Body of pancreas (tissue), 4 donors: Measurements from ENCODE around the gene WNK1. TPM values are rescaled to one million over a fixed set of nuclear protein-coding genes. Genes with fewer than 3 reads are reported as not detected.
"Not testable (repeated sequence)": the region's sequence is repeated elsewhere in the genome, so short reads cannot be mapped to it uniquely, and the experiment has no call there.

ENCODE experiments used
- ATAC-seq: fragments of 150-250 bp; one replicate; pipeline ENCODE4 v1.9.1; 2016
- DNase-seq, 4 donors: peaks; one replicate each; pipeline ENCODE4 v3.0.0-alpha.2; 2019
- H3K27ac ChIP-seq, 4 donors: fragments of 200-600 bp; sonication (generic); 1 replicate in 3 of 4; 2 replicates in 1 of 4; pipeline versions ENCODE4 v1.5.1 to v1.6.1; 2016 to 2019; ENCODE audit warnings: mild to moderate bottlenecking in 1 of 4, mixed read lengths in 1 of 4, moderate library complexity in 1 of 4
- H3K27me3 ChIP-seq, 2 donors: fragments of 200-600 bp; sonication (generic); one replicate each; pipeline ENCODE4 v1.6.0; 2016; ENCODE audit warnings: mild to moderate bottlenecking in 1 of 2
- H3K36me3 ChIP-seq, 2 donors: fragments of 200-600 bp; sonication (generic); replicated peaks in 1 of 2; 2 replicates each; pipeline ENCODE4 v1.5.1; 2016; ENCODE audit warnings: low read depth in 2 of 2; ENCODE audit not compliant: insufficient read depth in 1 of 2
- H3K4me1 ChIP-seq: fragments of 200-600 bp; sonication (generic); one replicate; pipeline ENCODE4 v1.6.0; 2016
- H3K4me3 ChIP-seq, 2 donors: fragments of 200-600 bp; sonication (generic); 1 replicate in 1 of 2; 2 replicates in 1 of 2; pipeline ENCODE4 v1.5.1; 2016 to 2019
- H3K9me3 ChIP-seq, 3 donors: fragments of 200-600 bp; sonication (generic); 1 replicate in 2 of 3; 2 replicates in 1 of 3; pipeline ENCODE4 v1.5.1; 2016
- POLR2A ChIP-seq, 3 donors: fragments of 450-650 bp; IDR thresholded peaks; one replicate each; pipeline ENCODE4 v1.6.1; 2016; ENCODE audit warnings: antibody characterized with exemption in 3 of 3, mild to moderate bottlenecking in 2 of 3
- WGBS, 2 donors: methylation state at CpG; one replicate each; pipeline ENCODE4 v1.1.5; 2017; 5-methylcytosine and 5-hydroxymethylcytosine counted together
- intact Hi-C: fragments of 100-400 bp; cut with DNase I; formaldehyde crosslinking; loops from one replicate; pipeline ENCODE4 v1.15.1; 2023
- total RNA-seq, 2 donors: library from RNA; depleted of rRNA; stranded (reverse); fragments of >200 nt; gene quantifications; one replicate each; pipeline ENCODE4 v1.1.0, GENCODE V29; 2016
- TF ChIP-seq, protein P1 (sequence below), 7 experiments: fragments of 450-650 bp in 4 of 7; fragments of 200-600 bp in 3 of 7; sonication (generic) in 3 of 7; IDR thresholded peaks; one replicate each; pipeline ENCODE4 v1.5.1; 2016 to 2019; ENCODE audit warnings: antibody characterized with exemption in 7 of 7

Gene WNK1
- total RNA-seq, result 10 to 100 TPM; 56.6 to 96.6 TPM

- peak; percentile 96 to 98 (median 96) for DNase-seq
- Histone ChIP-seq H3K27me3 (no peaks in the 10 kb centered on the region), H3K4me1 (peaks cover 36% of the 10 kb centered on the region), H3K36me3 (no peaks in the 10 kb centered on the region), H3K27ac (peak within 1 kb of the TSS; percentile 86 to 98 (median 94)), H3K4me3 (peak within 1 kb of the TSS; percentile 68 to 93), H3K9me3 (no peaks in the 10 kb centered on the region)
- ATAC-seq, result peak; percentile 87
- intact Hi-C loops, result no loop called here
- TF ChIP-seq POLR2A (IDR thresholded peaks at IDR 0.05), result peak; percentile 59 to 90 (median 88)
- TF ChIP-seq, protein P1, sequence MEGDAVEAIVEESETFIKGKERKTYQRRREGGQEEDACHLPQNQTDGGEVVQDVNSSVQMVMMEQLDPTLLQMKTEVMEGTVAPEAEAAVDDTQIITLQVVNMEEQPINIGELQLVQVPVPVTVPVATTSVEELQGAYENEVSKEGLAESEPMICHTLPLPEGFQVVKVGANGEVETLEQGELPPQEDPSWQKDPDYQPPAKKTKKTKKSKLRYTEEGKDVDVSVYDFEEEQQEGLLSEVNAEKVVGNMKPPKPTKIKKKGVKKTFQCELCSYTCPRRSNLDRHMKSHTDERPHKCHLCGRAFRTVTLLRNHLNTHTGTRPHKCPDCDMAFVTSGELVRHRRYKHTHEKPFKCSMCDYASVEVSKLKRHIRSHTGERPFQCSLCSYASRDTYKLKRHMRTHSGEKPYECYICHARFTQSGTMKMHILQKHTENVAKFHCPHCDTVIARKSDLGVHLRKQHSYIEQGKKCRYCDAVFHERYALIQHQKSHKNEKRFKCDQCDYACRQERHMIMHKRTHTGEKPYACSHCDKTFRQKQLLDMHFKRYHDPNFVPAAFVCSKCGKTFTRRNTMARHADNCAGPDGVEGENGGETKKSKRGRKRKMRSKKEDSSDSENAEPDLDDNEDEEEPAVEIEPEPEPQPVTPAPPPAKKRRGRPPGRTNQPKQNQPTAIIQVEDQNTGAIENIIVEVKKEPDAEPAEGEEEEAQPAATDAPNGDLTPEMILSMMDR (IDR thresholded peaks at IDR 0.05), result no peak
- WGBS, 2 donors, result 0 to 1% methylated on average over 21 to 41 of the region's 41 CpGs
Observed at GRCh38 chr12:751999-752694, at the start of gene WNK1. WNK1 (plus strand) TSS chr12:752579; CDS start chr12:753566, 987 bp downstream.

- 84 to 90% methylated on average over 5 of the region's 5 CpGs for WGBS, 2 donors
- H3K27ac ChIP-seq, result no peak overlapping the region
- no peak for ATAC-seq
- DNase-seq, result no peak
- no peaks in the 10 kb centered on the region for H3K36me3 ChIP-seq
- H3K27me3 ChIP-seq, result no peaks in the 10 kb centered on the region
- intact Hi-C loops, result no loop called here
- TF ChIP-seq, protein P1 (IDR thresholded peaks at IDR 0.05), result no peak
- no peak for TF ChIP-seq POLR2A (IDR thresholded peaks at IDR 0.05)
- H3K9me3 ChIP-seq, result no peaks in the 10 kb centered on the region
- no peaks in the 10 kb centered on the region for H3K4me1 ChIP-seq
- H3K4me3 ChIP-seq, result no peak overlapping the region
Observed at GRCh38 chr12:704516-705242, 47.7 kb upstream of the WNK1 start.

- not testable (repeated sequence) for H3K4me1 ChIP-seq, ATAC-seq
- 50 to 79% methylated on average over 2 to 3 of the region's 3 CpGs for WGBS, 2 donors
Observed at GRCh38 chr12:708084-708483, 44.3 kb upstream of the WNK1 start.

DNA sequence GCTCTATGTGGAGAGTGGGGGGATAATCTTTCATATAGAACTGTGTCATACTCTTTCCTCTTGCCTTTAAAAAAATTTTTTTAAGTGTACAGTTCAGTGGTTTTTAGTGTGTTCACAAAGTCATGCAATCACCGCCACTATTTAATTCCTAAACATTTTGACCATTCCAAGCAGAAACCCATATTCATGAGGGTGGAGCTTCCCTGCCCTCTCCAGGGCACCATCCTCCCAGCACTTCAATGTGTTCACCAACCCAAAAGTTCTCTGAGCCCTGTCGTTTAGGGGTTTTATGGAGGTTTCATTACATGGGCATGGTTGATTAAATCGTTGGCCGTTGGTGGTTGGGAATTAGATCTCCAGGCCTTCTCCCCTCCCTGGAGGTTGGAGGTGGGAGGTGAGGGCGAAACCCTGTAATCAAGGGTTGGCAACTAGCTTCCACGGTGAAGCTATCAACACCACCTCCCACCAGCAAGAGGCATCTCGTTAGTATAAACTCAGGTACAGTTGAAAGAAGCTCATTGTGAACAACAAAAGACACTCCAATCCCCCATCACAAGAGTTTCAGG is 42.8 kb upstream of the WNK1 start:
- ATAC-seq, result no peak
- DNase-seq, result no peak
- Histone ChIP-seq H3K36me3 (no peaks in the 10 kb centered on the region), H3K4me1 (no peaks in the 10 kb centered on the region), H3K9me3 (no peaks in the 10 kb centered on the region), H3K27ac (no peak overlapping the region), H3K27me3 (no peaks in the 10 kb centered on the region), H3K4me3 (no peak overlapping the region)
- intact Hi-C loops, result no loop called here
- 81 to 85% methylated on average over 7 of the region's 7 CpGs for WGBS, 2 donors
- TF ChIP-seq, protein P1 (IDR thresholded peaks at IDR 0.05), result no peak
- no peak for TF ChIP-seq POLR2A (IDR thresholded peaks at IDR 0.05)

More at GRCh38 chr12:708084-708483, 44.3 kb upstream of the WNK1 start:
- DNase-seq, intact Hi-C loops, H3K27me3 ChIP-seq, H3K27ac ChIP-seq, H3K9me3 ChIP-seq, H3K36me3 ChIP-seq, H3K4me3 ChIP-seq: not testable (repeated sequence)

GRCh38 chr12:712172-712863 is 40.1 kb upstream of the WNK1 start:
- ATAC-seq, result no peak
- no peak for TF ChIP-seq POLR2A (IDR thresholded peaks at IDR 0.05)
- TF ChIP-seq, protein P1 (IDR thresholded peaks at IDR 0.05), result no peak
- Histone ChIP-seq H3K4me3 (no peak overlapping the region), H3K4me1 (no peaks in the 10 kb centered on the region), H3K27ac (no peak overlapping the region), H3K27me3 (no peaks in the 10 kb centered on the region), H3K36me3 (no peaks in the 10 kb centered on the region), H3K9me3 (no peaks in the 10 kb centered on the region)
- no peak for DNase-seq
- 62 to 69% methylated on average over 7 to 8 of the region's 8 CpGs for WGBS, 2 donors
- intact Hi-C loops, result no loop called here
